ENCODE measurements around the gene RPS19BP1.

The RPS19BP1 gene

GRCh38 chr22:39558950-39559349, 26.4 kb upstream of the RPS19BP1 start:
- DNase-seq: no peak

DNA sequence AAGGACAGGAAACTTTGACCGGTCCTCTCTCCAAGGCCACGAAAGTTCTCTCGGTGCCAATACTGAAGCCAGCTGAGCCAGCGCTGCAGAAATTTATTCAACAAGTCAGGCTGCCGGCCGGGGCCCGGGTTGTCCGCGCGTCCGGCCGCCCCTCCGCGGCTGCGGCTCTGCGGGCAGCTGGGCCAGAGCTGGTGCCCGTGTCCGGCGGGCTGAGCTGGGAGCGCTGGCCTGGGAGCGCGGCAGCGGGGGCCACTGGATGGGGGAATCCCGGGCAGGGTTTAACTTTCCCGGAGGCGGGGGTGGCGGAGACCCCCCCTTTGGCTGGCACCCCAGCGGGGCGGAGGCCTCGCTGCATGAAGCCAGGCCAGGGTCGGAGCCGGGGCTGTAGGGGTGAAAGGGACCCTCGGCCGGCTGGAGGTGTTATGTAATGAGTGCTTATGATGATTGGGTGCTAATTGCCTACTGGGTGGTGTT, 25.7 kb upstream of the RPS19BP1 start:
- no peak for DNase-seq

- peak; percentile 43 for DNase-seq
Measured at GRCh38 chr22:39556970-39557841, 24.7 kb upstream of the RPS19BP1 start.

DNA sequence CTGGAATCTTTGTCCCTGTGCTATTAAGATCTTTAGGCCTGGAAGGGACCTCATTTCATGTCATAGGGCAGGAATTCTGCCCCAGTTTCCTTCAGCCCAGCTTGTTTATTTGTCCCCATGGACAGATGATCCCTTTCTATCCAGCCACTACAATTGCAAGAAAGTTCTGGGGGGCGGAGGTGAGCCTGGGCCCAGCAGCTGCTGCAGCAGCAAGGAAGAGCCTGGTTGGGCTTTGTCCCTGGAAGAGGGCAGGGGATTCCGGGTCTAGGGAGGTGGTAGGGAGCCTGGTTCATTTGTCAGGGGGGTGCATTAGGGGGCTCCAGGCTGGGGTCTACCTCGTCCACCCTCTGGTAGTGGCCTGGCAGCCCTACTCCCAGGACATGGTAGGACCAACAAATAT, 21.6 kb upstream of the RPS19BP1 start:
- no peak for DNase-seq

DNA sequence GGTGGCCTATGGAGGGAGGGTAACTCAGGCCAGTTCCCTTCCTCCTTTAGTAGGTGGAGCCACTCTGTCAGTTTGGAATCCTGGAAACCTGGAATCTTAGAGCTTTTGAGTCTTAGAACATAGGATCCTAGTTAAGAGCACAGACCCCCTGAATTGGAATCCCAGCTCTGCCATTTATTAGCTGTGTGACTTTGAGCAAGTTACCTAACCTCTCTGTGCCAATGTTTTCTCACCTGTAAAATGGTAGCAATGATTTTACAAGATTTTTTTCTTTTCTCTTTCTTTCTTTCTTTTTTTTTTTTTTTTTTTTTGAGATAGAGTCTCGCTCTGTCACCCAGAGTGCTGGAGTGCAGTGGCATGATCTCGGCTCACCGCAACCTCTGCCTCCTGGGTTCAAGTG, 20.9 kb upstream of the RPS19BP1 start:
- no peak for DNase-seq

GRCh38 chr22:39547587-39547947, 15.0 kb upstream of the RPS19BP1 start:
- no peak for DNase-seq

- no peak for DNase-seq
Measured at GRCh38 chr22:39546889-39547586, 14.5 kb upstream of the RPS19BP1 start.

- no peak for DNase-seq
Measured at GRCh38 chr22:39545386-39546365, 13.1 kb upstream of the RPS19BP1 start.

GRCh38 chr22:39543095-39543494, 10.5 kb upstream of the RPS19BP1 start:
- no peak for DNase-seq

GRCh38 chr22:39537975-39538374, 5.4 kb upstream of the RPS19BP1 start:
- no peak for DNase-seq

DNA sequence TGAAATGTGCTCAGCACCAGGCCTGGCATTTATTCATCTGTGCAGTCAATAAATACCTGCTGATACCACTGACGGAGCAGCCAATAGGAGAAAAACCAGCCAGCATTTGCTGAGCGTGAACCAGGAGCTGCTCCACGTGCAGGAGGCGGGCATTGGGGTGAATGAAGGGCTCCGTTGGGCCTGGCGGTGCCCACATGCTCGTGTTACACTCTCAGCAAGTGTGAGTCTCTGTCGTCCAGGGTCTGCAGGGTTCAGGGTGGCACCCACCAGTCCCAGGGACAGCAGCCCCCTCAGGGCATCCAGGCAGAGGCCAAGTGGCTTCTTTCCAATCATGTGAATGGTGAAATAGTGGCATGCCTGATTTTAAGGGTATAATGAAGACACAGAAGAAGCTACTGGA, 4.2 kb upstream of the RPS19BP1 start:
- no peak for DNase-seq

DNA sequence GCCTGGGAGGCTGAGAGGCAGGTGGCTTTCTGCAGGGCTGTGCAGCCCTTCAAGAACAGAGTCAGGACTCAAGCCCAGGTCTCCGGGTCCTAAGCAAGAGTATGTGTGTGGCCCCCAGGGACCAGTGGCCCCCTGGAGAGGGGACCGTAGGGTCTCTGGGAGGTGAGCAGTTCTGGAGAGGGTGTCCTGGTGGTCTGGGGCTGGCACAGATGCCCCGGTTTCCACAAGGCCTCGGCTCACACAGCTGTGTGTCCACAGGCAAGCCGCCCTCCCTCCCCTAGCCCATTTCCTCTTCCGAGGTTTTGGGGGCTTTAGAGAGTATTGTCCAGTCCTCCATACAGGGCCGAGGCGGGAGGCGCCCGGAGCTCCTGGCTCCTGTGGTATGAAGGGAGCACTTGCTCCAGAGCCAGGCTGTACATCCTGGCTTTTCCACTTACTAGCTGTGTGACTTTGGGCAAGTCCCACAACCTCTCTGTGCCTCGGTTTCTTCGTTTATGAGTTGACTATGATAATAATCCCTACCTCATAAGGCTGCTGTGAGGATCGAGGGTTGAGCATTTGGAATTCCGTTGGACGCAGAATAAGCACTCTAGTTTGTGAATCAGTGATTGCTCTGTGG, 3.4 kb upstream of the RPS19BP1 start:
- no peak for DNase-seq

DNA sequence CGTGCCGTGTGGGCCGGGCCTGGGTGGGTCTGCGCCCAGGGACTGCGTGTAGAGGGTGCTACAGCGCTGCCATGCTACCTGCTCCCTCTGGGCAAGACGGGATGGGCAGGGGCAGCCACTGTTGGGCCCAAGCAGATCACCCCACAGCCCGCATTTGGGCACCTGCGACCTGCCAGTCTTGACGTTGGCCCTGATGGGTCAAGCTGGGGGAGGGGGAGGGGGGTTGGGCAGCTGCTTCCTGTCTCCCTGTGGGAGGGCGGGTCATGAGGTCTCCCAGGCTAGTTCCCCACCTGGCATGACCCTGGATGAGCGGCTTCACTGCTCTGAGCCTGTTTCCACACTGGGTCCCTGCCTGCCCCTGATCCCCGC, 2.8 kb upstream of the RPS19BP1 start:
- DNase-seq: no peak

DNA sequence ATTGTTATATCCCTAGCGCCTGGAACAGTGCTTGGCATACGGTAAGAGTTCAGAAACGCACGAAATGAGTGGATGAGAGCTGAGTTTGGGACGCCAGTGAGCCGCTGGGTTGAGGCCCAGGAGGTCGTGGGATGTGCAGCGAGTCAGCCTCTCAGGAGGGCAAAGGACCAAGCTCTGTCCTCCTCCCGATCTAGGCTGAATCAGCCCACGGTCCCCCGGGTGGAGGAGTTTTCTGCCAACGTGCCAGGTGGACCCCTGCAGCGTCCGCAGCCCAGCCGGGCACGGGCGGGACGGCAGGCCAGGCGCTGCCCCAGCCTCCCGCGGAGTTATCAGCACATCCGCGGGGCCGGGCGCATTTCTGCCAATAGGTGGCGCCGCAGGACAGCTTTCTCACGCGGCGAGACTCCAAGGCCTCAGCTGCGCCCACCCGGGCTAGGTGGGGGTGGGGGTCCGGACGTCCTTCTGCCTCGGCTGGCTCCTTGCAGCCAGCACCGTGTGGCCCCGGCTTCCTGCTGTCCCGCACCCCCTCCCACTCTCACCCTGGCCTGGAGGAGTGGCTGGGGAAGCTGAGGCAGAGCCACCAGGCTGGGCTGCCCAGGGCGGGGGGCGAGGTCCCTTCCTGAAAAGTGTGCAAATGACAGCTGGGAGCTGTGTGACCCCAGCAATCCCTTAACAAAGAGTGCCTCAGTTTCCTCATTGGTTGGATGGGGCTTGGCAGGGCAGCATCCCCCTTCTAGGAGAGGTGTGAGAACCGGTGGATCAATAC, 2.2 kb upstream of the RPS19BP1 start:
- peak; percentile 68 for DNase-seq

DNA sequence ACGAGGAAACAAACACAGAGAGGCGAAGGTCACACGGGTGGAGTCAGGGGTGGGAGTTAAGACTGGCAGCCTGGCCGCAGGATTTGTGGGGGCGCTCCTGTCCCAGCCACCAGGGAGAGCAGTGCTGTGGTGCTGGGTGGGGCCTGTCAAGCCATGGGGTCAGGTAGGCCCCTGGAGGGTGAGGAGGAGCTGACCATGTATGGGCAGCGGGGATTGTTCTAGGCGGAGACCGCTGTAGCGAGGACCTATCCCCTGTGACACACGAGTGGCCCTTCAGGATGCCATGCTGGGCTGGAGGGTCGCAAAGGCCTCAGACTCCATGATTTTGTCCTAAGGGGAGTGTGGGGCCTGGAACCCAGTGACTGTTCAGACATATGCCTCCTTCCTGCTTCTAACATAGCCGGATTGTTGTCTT, 1.6 kb upstream of the RPS19BP1 start:
- no peak for DNase-seq

DNA sequence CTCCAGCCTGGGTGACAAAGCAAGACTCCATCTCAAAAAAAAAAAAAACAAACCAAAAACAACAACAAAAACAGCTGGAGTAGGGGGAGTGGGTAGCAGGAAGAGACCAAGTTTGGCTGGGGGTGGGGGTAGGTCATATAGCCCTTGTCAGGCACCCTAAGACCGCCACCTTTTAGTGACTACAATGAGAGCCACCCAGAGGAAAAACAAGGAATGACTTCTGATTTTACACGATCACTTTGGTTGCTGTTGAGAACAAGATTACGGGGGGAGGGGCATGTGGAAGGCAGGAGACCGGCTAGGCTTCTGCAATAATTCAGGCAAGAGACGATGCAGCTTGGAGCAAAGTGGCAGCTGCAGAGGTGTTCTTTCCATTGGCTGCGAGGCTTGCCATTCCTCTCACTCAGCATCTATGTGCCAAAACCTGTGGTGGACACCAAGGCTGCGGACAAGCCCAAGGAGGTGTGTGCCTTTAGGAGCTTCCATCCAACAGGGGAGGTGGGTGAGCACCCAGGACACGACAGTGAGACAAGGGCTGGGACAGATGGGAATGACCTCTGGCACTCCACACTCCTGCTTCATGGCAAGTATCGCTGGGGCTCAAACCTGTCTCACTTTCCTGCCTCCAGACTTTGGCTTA, 1.7 kb downstream of the RPS19BP1 start:
- DNase-seq: no peak

DNA sequence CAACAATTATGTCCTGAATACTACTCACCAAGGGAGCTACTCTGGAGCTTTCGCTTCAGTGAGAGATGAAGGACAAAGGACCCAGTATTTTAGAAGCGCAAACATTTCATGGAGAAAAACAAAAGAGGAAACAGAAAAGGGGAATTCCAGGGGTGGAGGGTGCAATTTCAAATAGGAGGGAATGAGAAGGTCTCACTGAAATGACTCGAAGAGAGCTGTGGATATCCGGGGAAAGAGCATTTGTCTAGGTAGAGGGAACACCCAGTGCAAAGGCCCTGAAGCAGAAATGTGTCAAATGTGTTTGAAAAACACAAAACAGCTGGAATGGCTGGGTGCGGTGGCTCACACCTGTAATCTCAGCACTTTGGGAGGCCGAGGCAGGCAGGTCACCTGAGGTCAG, 2.4 kb downstream of the RPS19BP1 start:
- DNase-seq: no peak

DNA sequence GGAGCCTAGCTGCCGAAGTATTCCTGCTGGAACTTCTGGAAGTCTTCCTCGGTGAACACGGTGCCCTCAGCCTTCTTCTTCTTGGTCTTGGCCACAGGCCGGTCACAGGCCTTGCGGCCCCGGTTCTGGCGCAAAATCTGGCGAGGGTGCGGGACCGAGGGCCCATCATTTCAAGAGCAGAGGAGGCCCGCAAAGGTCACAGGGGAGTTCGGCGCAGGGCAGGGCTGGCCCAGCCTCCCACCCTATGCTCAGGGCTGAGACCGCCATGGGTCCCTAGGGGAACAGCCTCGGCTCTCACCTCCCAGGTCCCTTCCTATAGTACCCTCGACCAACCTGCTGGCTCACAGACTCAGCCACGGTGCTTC, 3.1 kb downstream of the RPS19BP1 start:
- DNase-seq: no peak

GRCh38 chr22:39528681-39529486, 3.7 kb downstream of the RPS19BP1 start:
- DNase-seq: peak; percentile 90

- DNase-seq: no peak
Measured at GRCh38 chr22:39528080-39528661, 4.4 kb downstream of the RPS19BP1 start.

Measured in CD4-positive, alpha-beta T cell treated with Interferon gamma for 1 hour (primary cell).